ENCODE results near the gene MYL12A. TPM values are rescaled to one million over a fixed set of nuclear protein-coding genes. Genes with fewer than 3 reads are reported as not detected.

The MYL12A gene
- total RNA-seq, 1 donor from 2014 or later, result 481 TPM

- DNase-seq, result peak; percentile 93
- intact Hi-C loops (cut with DNase I), result no loop called here
- no peaks in the 10 kb centered on the region for H3K27me3 ChIP-seq (ENCODE audit: low read depth)
- no peaks in the 10 kb centered on the region for H3K9me3 ChIP-seq
- peak overlapping the region; percentile 70 for H3K27ac ChIP-seq
- H3K4me1 ChIP-seq, result peaks cover 6% of the 10 kb centered on the region
- no peaks in the 10 kb centered on the region for H3K36me3 ChIP-seq
- peak overlapping the region; percentile 68 for H3K4me3 ChIP-seq
- ATAC-seq, result peak; percentile 97
- TF ChIP-seq, protein P1, sequence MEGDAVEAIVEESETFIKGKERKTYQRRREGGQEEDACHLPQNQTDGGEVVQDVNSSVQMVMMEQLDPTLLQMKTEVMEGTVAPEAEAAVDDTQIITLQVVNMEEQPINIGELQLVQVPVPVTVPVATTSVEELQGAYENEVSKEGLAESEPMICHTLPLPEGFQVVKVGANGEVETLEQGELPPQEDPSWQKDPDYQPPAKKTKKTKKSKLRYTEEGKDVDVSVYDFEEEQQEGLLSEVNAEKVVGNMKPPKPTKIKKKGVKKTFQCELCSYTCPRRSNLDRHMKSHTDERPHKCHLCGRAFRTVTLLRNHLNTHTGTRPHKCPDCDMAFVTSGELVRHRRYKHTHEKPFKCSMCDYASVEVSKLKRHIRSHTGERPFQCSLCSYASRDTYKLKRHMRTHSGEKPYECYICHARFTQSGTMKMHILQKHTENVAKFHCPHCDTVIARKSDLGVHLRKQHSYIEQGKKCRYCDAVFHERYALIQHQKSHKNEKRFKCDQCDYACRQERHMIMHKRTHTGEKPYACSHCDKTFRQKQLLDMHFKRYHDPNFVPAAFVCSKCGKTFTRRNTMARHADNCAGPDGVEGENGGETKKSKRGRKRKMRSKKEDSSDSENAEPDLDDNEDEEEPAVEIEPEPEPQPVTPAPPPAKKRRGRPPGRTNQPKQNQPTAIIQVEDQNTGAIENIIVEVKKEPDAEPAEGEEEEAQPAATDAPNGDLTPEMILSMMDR (IDR thresholded peaks at IDR 0.05), result peak; percentile 55
These were observed 49.7 kb downstream of the MYL12A start for GRCh38 chr18:3297025-3297984.

DNA sequence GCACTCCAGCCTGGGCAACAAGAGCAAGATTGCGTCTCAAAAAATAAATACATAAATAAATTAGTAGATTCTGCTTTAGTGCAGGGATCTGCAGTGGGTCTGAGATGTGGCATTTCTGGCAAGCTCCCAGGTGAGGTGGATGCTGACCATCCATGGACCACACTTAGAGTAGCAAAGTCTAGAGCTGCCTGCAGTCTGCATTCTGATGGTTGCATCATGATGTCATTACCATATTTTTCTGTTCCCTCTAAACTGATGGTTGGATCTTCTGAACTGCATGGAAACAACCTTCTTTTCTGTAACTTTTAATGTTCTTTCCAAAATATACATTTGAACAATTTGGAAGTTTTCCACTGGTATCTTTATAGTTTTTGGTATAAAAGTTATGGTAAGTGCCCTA is 57.2 kb downstream of the MYL12A start:
- TF ChIP-seq, protein P1 (IDR thresholded peaks at IDR 0.05), result no peak
- DNase-seq (no peak), ATAC-seq (no peak)
- H3K9me3 ChIP-seq, result no peaks in the 10 kb centered on the region
- no peak overlapping the region for H3K4me3 ChIP-seq
- no peaks in the 10 kb centered on the region for H3K27me3 ChIP-seq (ENCODE audit: low read depth)
- H3K4me1 ChIP-seq, result no peaks in the 10 kb centered on the region
- no peaks in the 10 kb centered on the region for H3K36me3 ChIP-seq
- no peak overlapping the region for H3K27ac ChIP-seq
- intact Hi-C loops (cut with DNase I), result no loop called here

- H3K27ac ChIP-seq, result no peak overlapping the region
- H3K36me3 ChIP-seq, result no peaks in the 10 kb centered on the region
- no peaks in the 10 kb centered on the region for H3K27me3 ChIP-seq (ENCODE audit: low read depth)
- no peak overlapping the region for H3K4me3 ChIP-seq
- intact Hi-C loops (cut with DNase I), result no loop called here
- DNase-seq (no peak), ATAC-seq (peak; percentile 14 to 74)
- no peaks in the 10 kb centered on the region for H3K9me3 ChIP-seq
- TF ChIP-seq, protein P1 (IDR thresholded peaks at IDR 0.05), result no peak
- no peaks in the 10 kb centered on the region for H3K4me1 ChIP-seq
These were observed 57.8 kb downstream of the MYL12A start for GRCh38 chr18:3305354-3305762.

Other genes starting within 250 kb of the MYL12A start
- 51.1 TPM for gene LPIN2, start 234.7 kb upstream of the MYL12A start, total RNA-seq
- gene MYOM1, start 27.8 kb upstream of the MYL12A start, total RNA-seq, result 5.0 TPM
- gene MYL12B, start 14.3 kb downstream of the MYL12A start, total RNA-seq, result 318 TPM
- gene TGIF1, start 202.4 kb downstream of the MYL12A start, total RNA-seq, result 45.8 TPM

Data from lower lobe of right lung (tissue), 2 donors.